DOHH2 (cell line): ENCODE data around the gene LARGE1.

Experiments used
- H3F3A ChIP-seq: fragments of 200-600 bp; sonication (generic), shearing (Covaris generic); 2 replicates; pipeline ENCODE4 v1.6.0; 2016; ENCODE audit warnings: antibody characterized with exemption, mild to moderate bottlenecking; ENCODE audit not compliant: control insufficient read depth, insufficient read depth
- H3K27ac ChIP-seq: fragments of 200-600 bp; sonication (generic); 2 replicates; pipeline ENCODE4 v1.5.1; 2014; ENCODE audit warnings: low read depth, mild to moderate bottlenecking, low read length, moderate library complexity
- H3K27me3 ChIP-seq: fragments of 200-600 bp; sonication (generic); 2 replicates; pipeline ENCODE4 v1.6.1; 2014; ENCODE audit warnings: mild to moderate bottlenecking, low read length, mixed read lengths; ENCODE audit not compliant: control insufficient read depth
- H3K36me3 ChIP-seq: fragments of 200-600 bp; sonication (generic); 2 replicates; pipeline ENCODE4 v1.6.1; 2014; ENCODE audit warnings: mild to moderate bottlenecking, low read length, moderate library complexity, mixed read lengths; ENCODE audit not compliant: control insufficient read depth
- H3K4me1 ChIP-seq: fragments of 200-600 bp; sonication (generic); 2 replicates; pipeline ENCODE4 v1.6.1; 2014; ENCODE audit warnings: mild to moderate bottlenecking, low read length, mixed read lengths; ENCODE audit not compliant: control insufficient read depth
- H3K4me2 ChIP-seq: fragments of 200-600 bp; sonication (generic); 2 replicates; pipeline ENCODE4 v1.6.0; 2014; ENCODE audit warnings: mild to moderate bottlenecking, low read length, moderate library complexity
- H3K4me3 ChIP-seq: fragments of 200-600 bp; sonication (generic); 2 replicates; pipeline ENCODE4 v1.5.1; 2014; ENCODE audit warnings: mild to moderate bottlenecking, low read length, mixed read lengths
- H3K79me2 ChIP-seq: fragments of 200-600 bp; sonication (generic); 2 replicates; pipeline ENCODE4 v1.6.1; 2014; ENCODE audit warnings: mild to moderate bottlenecking, low read length, mixed read lengths; ENCODE audit not compliant: control insufficient read depth
- H3K9me2 ChIP-seq: fragments of 200-600 bp; sonication (generic); replicated peaks from 2 replicates; pipeline ENCODE4 v1.6.1; 2014; ENCODE audit warnings: mild to moderate bottlenecking, low read length, mixed read lengths; ENCODE audit not compliant: control insufficient read depth
- H3K9me3 ChIP-seq: fragments of 200-600 bp; sonication (generic); 2 replicates; pipeline ENCODE4 v1.6.1; 2014; ENCODE audit warnings: antibody characterized with exemption, low read length, mixed read lengths; ENCODE audit not compliant: control insufficient read depth, insufficient read depth
- H4K20me1 ChIP-seq: fragments of 200-600 bp; sonication (generic); 2 replicates; pipeline ENCODE4 v1.6.0; 2014; ENCODE audit warnings: low read depth, mild to moderate bottlenecking, antibody characterized with exemption, low read length, moderate library complexity; ENCODE audit not compliant: control insufficient read depth, insufficient read depth
- CTCF ChIP-seq: fragments of 200-600 bp; sonication (generic); IDR thresholded peaks from one replicate; pipeline ENCODE4 v1.5.1; 2014; ENCODE audit warnings: antibody characterized with exemption, mild to moderate bottlenecking, low read depth, low read length; ENCODE audit not compliant: poor library complexity, severe bottlenecking
- EZH2phosphoT487 ChIP-seq: fragments of 200-600 bp; sonication (generic); IDR thresholded peaks from 2 replicates; pipeline ENCODE4 v1.6.1; 2017; ENCODE audit warnings: borderline replicate concordance, mild to moderate bottlenecking, antibody characterized with exemption, low read length, moderate library complexity, mixed read lengths

Gene LARGE1

DNA sequence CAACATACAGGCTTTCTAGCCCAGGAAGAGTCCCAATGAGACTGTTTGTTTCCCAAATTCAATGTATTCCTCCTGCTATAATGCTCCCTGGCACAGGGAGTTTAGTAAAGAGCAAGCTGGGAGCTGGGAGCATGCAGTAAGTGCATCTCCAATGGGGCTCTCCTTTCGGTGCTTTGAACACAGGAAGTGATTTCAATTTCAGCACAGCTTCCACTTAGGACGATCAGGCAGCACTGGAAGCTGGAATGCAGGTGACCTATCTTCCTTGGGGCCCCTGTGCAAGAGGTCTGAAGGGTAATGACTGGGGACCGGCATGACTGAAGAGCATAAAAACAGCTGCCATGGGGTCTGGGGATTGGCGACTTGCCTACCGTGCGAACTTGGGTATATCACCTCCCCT is 76.0 kb downstream of the LARGE1 start:
- Histone ChIP-seq H3K27ac (no peak overlapping the region), H3F3A (no peaks in the 10 kb centered on the region), H3K27me3 (no peaks in the 10 kb centered on the region), H3K4me2 (no peak overlapping the region), H3K36me3 (no peaks in the 10 kb centered on the region), H3K9me2 (no peaks in the 10 kb centered on the region), H3K9me3 (no peaks in the 10 kb centered on the region), H4K20me1 (no peaks in the 10 kb centered on the region), H3K79me2 (no peaks in the 10 kb centered on the region), H3K4me3 (no peak overlapping the region), H3K4me1 (no peaks in the 10 kb centered on the region)
- no peak for TF ChIP-seq CTCF
- TF ChIP-seq EZH2phosphoT487: no peak

GRCh38 chr22:33842421-33843094 is 77.7 kb downstream of the LARGE1 start:
- no peaks in the 10 kb centered on the region for H3K9me3 ChIP-seq
- no peak overlapping the region for H3K27ac ChIP-seq
- H4K20me1 ChIP-seq: no peaks in the 10 kb centered on the region
- H3K4me2 ChIP-seq: no peak overlapping the region
- TF ChIP-seq CTCF (no peak), EZH2phosphoT487 (no peak)
- H3K9me2 ChIP-seq: no peaks in the 10 kb centered on the region
- H3K36me3 ChIP-seq: no peaks in the 10 kb centered on the region
- H3F3A ChIP-seq: no peaks in the 10 kb centered on the region
- no peaks in the 10 kb centered on the region for H3K4me1 ChIP-seq
- H3K79me2 ChIP-seq: no peaks in the 10 kb centered on the region
- no peaks in the 10 kb centered on the region for H3K27me3 ChIP-seq
- H3K4me3 ChIP-seq: no peak overlapping the region

GRCh38 chr22:33842006-33842354 is 78.3 kb downstream of the LARGE1 start:
- Histone ChIP-seq H3K27me3 (no peaks in the 10 kb centered on the region), H3K4me3 (no peak overlapping the region), H3K4me1 (no peaks in the 10 kb centered on the region), H3K9me3 (no peaks in the 10 kb centered on the region), H3K79me2 (no peaks in the 10 kb centered on the region), H3K36me3 (no peaks in the 10 kb centered on the region), H4K20me1 (no peaks in the 10 kb centered on the region), H3F3A (no peaks in the 10 kb centered on the region), H3K27ac (no peak overlapping the region), H3K9me2 (no peaks in the 10 kb centered on the region), H3K4me2 (no peak overlapping the region)
- TF ChIP-seq CTCF (no peak), EZH2phosphoT487 (no peak)
